Measurements from ENCODE around the gene ANKMY1.

The ANKMY1 gene

DNA sequence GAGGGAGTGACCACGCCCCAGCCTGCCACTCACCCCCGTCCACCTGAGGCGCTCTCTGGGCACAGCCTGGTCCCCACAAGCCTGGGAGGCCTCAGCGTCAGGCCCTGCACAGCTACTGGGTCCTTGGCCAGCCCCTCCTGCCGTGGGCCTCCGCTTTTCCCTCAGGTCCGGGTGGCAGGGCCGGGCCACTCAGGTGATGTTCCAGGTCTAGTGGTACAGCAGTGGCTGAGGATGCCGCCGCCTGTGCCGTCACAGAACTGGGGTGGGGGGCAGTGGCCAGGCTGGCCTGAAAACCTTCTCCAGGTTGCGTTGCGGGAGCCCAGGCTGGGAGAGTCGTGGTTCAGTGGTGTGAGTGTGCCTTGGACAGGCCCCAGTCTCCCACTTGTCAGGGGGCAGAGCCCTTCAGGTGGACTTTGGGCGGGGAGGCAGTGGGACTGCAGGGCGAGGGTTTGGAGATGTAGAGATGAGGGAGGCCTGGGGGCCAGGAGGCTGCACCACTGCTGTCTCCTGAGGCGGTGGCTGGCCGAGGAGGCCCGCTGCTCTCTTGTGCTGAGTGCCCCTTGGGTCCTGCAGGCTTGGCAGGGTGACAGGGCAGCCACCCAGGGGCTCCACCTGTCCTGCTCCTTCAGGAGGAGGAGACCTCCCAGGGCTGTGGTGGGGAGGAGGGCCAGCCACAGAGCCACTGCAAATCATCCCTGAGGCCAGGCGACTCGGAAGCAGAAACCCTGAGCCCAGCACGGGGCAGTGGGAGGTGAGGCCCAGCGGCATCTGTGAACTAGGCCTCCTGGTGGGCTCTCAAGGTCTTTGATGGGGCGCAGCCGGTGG lies 114.7 kb downstream of the ANKMY1 start:
- no peak for DNase-seq
- Histone ChIP-seq H3K36me3 (no peaks in the 10 kb centered on the region), H3K27ac (no peak overlapping the region), H3K27me3 (ENCODE audit: insufficient read depth, low read depth, severe bottlenecking) (no peaks in the 10 kb centered on the region), H3K9me3 (ENCODE audit: severe bottlenecking) (no peaks in the 10 kb centered on the region), H3K4me3 (ENCODE audit: low read depth, low read length) (no peak overlapping the region)
- TF ChIP-seq, protein P1, sequence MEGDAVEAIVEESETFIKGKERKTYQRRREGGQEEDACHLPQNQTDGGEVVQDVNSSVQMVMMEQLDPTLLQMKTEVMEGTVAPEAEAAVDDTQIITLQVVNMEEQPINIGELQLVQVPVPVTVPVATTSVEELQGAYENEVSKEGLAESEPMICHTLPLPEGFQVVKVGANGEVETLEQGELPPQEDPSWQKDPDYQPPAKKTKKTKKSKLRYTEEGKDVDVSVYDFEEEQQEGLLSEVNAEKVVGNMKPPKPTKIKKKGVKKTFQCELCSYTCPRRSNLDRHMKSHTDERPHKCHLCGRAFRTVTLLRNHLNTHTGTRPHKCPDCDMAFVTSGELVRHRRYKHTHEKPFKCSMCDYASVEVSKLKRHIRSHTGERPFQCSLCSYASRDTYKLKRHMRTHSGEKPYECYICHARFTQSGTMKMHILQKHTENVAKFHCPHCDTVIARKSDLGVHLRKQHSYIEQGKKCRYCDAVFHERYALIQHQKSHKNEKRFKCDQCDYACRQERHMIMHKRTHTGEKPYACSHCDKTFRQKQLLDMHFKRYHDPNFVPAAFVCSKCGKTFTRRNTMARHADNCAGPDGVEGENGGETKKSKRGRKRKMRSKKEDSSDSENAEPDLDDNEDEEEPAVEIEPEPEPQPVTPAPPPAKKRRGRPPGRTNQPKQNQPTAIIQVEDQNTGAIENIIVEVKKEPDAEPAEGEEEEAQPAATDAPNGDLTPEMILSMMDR (IDR thresholded peaks at IDR 0.05; ENCODE audit: low read depth, low read length), result no peak

GRCh38 chr2:240441993-240442411 lies 115.8 kb downstream of the ANKMY1 start:
- Histone ChIP-seq H3K4me3 (ENCODE audit: low read depth, low read length) (no peak overlapping the region), H3K36me3 (no peaks in the 10 kb centered on the region), H3K27ac (no peak overlapping the region), H3K27me3 (ENCODE audit: insufficient read depth, low read depth, severe bottlenecking) (no peaks in the 10 kb centered on the region), H3K9me3 (ENCODE audit: severe bottlenecking) (no peaks in the 10 kb centered on the region)
- DNase-seq, result no peak
- TF ChIP-seq, protein P1 (IDR thresholded peaks at IDR 0.05; ENCODE audit: low read depth, low read length), result no peak

- TF ChIP-seq, protein P1 (IDR thresholded peaks at IDR 0.05; ENCODE audit: low read depth, low read length), result no peak
- H3K4me3 ChIP-seq (ENCODE audit: low read depth, low read length), result no peak overlapping the region
- no peak for DNase-seq
- no peaks in the 10 kb centered on the region for H3K27me3 ChIP-seq (ENCODE audit: insufficient read depth, low read depth, severe bottlenecking)
- H3K27ac ChIP-seq, result no peak overlapping the region
- H3K36me3 ChIP-seq, result no peaks in the 10 kb centered on the region
- H3K9me3 ChIP-seq (ENCODE audit: severe bottlenecking), result no peaks in the 10 kb centered on the region
These were observed 116.3 kb downstream of the ANKMY1 start for GRCh38 chr2:240441326-240441992.

GRCh38 chr2:240440704-240441320 lies 117.0 kb downstream of the ANKMY1 start:
- no peak for DNase-seq
- H3K36me3 ChIP-seq, result no peaks in the 10 kb centered on the region
- TF ChIP-seq, protein P1 (IDR thresholded peaks at IDR 0.05; ENCODE audit: low read depth, low read length), result no peak
- H3K9me3 ChIP-seq (ENCODE audit: severe bottlenecking), result no peaks in the 10 kb centered on the region
- no peak overlapping the region for H3K27ac ChIP-seq
- no peaks in the 10 kb centered on the region for H3K27me3 ChIP-seq (ENCODE audit: insufficient read depth, low read depth, severe bottlenecking)
- no peak overlapping the region for H3K4me3 ChIP-seq (ENCODE audit: low read depth, low read length)

DNA sequence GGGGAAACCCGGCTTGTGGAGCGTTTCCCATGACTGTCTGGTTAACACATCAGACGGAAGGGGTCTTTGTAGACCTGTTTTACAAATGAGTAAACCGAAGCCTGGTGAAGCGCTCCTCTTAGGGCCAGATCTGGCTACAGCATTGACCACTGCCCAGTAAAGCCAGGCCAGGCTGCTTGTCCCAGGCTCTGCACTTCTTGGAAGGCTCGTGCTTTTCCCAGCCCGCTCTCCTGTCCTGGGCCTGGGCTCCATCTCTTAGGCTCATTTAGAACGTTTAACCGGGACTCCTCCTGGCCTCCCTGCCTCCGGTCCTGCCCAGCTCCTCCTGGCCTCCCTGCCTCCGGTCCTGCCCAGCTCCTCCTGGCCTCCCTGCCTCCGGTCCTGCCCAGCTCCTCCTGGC lies 117.5 kb downstream of the ANKMY1 start:
- TF ChIP-seq, protein P1 (IDR thresholded peaks at IDR 0.05; ENCODE audit: low read depth, low read length), result no peak
- Histone ChIP-seq H3K4me3 (ENCODE audit: low read depth, low read length) (no peak overlapping the region), H3K36me3 (no peaks in the 10 kb centered on the region), H3K27ac (no peak overlapping the region), H3K27me3 (ENCODE audit: insufficient read depth, low read depth, severe bottlenecking) (no peaks in the 10 kb centered on the region), H3K9me3 (ENCODE audit: severe bottlenecking) (no peaks in the 10 kb centered on the region)
- DNase-seq, result no peak
